HG02885 (cell line): ENCODE results near the gene PLEKHA7.
"Not testable (repeated sequence)": the region's sequence is repeated elsewhere in the genome, so short reads cannot be mapped to it uniquely, and the experiment has no call there.

Experiments
- ATAC-seq: cut with Tn5 transposase; IDR thresholded peaks from one replicate; pipeline ENCODE4 v1.9.1; 2021; ENCODE audit warnings: mild to moderate bottlenecking; ENCODE audit not compliant: unreplicated experiment, poor library complexity

The PLEKHA7 gene, protein sequence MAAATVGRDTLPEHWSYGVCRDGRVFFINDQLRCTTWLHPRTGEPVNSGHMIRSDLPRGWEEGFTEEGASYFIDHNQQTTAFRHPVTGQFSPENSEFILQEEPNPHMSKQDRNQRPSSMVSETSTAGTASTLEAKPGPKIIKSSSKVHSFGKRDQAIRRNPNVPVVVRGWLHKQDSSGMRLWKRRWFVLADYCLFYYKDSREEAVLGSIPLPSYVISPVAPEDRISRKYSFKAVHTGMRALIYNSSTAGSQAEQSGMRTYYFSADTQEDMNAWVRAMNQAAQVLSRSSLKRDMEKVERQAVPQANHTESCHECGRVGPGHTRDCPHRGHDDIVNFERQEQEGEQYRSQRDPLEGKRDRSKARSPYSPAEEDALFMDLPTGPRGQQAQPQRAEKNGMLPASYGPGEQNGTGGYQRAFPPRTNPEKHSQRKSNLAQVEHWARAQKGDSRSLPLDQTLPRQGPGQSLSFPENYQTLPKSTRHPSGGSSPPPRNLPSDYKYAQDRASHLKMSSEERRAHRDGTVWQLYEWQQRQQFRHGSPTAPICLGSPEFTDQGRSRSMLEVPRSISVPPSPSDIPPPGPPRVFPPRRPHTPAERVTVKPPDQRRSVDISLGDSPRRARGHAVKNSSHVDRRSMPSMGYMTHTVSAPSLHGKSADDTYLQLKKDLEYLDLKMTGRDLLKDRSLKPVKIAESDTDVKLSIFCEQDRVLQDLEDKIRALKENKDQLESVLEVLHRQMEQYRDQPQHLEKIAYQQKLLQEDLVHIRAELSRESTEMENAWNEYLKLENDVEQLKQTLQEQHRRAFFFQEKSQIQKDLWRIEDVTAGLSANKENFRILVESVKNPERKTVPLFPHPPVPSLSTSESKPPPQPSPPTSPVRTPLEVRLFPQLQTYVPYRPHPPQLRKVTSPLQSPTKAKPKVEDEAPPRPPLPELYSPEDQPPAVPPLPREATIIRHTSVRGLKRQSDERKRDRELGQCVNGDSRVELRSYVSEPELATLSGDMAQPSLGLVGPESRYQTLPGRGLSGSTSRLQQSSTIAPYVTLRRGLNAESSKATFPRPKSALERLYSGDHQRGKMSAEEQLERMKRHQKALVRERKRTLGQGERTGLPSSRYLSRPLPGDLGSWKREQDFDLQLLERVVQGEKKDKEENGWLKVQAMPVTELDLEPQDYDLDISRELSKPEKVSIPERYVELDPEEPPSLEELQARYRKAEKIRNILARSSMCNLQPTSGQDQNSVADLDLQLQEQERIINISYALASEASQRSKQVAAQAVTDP

DNA sequence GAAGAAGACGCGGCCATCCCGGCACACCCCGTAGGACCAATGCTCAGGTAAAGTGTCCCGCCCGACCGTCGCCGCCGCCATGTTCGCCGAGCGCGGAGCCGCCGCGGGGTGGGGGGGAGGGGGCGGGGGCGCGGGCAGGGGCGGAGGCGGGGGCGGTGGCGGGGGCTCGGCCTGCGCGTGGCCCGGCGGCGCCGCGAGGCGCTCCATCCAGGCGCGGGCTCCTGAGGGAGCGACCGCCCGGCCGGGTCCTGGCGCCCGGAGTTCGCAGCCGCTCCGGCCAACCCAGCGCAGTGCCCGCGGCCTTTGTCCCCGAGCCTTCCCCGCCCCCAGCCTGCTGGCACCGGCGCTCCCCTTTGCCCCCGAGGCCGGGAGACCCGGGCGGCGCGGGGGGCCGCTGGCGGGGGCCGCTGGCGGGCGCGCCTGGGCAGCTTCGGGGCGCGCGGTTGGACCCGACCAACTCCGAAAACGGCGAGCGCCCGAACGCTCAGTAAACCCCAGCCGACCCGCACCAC is at the start of gene PLEKHA7:
Gene PLEKHA7 (minus strand): TSS at position 94 of the 512 bp plus-strand sequence. CDS start 13 bp downstream, at position 81.
- peak; percentile 32 for ATAC-seq

DNA sequence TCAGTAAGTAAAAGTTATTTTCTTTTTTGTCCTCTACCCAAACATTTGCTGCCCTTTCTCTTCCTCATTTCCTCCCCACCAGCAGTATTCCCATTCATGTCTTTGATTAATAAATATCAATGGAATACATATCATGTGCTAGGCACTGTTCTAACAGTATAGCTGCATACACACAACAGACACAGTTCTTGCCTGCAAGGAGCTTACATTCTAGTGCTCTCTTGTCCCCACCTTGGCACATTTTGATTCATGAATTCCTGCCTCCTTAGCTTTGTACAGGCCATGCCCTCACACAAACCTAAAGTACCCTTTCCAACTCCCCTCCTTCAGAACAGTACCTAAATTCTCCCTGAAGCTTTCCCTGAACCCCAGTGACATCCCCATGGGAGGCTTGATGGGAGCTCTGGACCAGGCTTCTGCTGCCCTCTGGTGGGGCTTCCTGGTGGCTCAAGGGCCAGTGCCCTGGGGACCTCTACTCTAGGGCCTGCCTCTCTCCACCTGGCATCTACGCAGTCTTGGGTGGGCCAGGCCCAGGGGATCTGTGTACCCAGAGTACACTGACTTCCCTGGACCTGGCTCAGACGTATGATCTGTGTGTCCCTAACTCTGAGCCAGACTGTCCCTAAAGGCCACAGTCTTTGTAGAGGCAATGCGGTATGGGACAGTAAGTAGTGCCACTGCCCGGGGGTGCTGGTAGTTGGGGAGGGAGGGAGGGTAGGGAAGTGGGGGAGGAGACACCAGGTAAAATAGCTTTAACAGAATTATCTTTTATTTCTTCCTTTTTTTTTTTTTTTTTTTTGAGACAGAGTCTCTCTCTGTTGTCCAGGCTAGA is 49.2 kb upstream of the PLEKHA7 start:
- peak; percentile 82 for ATAC-seq

DNA sequence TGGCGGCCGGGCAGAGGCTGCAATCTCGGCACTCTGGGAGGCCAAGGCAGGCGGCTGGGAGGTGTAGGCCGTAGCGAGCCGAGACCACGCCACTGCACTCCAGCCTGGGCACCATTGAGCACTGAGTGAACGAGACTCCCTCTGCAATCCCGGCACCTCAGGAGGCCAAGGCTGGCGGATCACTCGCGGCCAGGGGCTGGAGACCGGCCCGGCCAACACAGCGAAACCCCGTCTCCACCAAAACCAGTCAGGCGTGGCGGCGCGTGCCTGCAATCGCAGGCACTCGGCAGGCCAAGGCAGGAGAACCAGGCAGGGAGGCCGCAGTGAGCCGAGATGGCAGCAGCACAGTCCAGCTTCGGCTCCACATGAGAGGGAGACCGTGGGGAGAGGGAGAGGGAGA is 36.9 kb upstream of the PLEKHA7 start:
- not testable (repeated sequence) for ATAC-seq

DNA sequence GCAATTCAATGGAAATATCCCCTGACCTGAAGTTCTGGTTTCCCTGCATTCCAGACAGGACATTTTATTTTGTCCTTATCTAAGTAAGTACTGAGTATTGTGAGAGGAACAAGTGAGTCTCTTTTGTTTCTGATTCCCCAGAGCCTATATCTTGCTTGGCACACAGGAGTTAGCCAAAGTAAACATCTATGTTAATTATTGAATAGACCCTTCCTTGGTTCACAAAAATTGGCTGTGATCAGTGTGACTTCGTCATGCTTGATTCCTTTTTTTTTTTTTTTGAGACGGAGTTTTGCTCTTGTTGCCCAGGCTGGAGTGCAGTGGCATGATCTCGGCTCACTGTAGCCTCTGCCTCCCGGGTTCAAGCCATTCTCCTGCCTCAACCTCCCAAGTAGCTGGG is 34.3 kb upstream of the PLEKHA7 start:
- not testable (repeated sequence) for ATAC-seq

DNA sequence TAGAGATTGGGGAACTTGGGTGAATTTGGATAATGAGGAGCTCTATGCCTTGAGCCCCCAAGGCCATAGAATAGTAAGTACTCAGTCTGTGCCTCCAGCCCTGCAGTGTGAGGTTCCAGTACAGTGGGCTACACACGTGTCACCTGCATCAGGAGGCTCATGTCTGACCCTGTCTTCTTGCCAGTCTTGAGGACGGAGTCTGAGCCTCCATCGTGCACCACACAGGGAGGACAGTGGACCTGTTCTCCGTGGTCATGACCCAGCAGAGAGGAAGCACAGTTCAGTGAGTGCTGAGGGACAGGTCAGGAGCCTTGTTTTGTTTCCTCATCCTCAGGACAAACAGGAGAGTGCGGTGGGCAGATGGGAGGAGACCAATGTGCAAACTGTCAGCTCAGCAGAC is 32.5 kb upstream of the PLEKHA7 start:
- no peak for ATAC-seq

DNA sequence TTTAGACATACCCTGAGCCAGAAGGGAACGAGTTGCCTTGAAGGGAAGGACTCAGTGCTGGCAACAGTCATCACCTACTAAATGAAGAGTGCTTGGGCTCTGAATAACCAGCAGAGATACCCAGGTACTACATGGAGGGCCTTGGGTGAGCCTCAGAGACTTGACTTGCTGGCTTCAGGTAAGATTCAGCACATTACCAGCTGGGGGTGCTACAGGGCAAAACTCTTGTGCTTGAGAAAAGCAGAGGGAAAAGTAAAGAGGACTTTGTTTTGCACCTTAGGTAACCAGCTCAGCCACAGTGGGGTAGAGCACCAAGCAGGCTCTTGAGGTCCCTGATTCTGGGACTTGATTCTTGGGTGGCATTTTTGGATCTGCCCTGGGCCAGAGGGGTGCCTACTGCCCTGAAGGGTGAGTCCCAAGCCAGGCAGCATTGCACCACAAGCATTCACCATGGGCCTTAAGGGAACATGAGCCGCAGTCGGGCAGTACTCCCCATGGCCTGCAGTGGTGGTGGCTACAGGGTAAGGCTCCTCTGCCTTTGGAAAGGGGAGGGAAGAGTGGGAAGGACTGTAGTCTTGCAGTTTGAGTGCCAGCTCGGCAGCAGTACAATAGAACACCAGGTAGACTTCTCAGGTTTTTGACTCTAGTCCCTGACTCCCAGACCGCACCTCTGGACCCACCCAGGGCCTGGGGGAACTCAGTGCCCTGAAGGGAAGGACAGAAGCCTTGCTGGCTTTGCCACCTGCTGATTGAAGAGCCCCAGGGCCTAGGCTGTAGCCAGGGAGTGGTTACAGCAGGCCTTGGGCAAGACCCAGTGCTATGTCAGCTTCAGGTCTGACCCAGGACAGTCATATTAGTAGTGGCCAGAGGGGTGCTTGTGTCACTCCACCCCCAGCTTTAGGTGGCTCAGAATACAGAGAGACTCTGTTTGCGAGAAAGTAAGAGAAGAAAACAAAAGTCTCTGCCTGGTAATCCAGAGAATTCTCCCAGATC is 22.7 kb upstream of the PLEKHA7 start:
- ATAC-seq: no peak

DNA sequence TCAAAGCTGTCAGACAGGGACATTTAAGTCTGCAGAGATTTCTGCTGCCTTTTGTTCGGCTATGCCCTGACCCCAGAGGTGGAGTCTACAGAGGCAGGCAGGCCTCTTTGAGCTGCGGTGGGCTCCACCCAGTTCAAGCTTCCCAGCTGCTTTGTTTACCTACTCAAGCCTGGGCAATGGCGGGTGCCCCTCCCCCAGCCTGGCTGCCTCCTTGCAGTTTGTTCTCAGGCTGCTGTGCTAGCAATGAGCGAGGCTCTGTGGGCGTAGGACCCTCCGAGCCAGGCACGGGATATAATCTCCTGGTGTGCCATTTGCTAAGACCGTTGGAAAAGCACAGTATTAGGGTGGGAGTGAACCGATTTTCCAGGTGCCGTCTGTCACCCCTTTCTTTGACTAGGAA is 19.8 kb upstream of the PLEKHA7 start:
- not testable (repeated sequence) for ATAC-seq

DNA sequence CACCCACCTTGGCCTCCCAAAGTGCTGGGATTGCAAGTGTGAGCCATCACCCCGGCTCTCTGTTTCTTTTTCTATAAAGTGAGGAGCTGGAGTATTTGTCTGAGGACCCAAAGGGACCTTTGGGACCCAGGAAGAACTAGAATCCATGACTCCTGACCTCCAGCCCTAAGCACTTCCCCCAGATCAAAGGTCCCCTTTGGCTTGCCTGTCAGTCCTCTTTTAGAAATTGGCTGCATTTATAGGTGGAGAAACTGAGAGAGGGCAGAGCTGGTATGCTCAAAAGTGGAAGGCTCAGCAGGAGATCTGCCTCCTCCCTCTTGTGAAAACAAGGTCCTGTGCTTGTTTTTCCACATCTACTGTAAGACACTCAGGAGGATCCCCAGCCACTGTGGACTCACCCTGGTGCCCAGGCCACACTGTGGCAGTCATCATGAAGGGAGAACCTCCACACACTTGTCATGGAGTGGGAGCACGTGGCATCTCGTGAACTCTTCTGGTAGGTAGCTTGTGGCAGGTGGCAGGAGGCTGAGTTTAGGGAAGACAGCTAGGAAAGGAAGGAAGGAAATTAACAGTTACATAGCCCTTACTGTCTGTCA is 12.4 kb upstream of the PLEKHA7 start:
- ATAC-seq: no peak

DNA sequence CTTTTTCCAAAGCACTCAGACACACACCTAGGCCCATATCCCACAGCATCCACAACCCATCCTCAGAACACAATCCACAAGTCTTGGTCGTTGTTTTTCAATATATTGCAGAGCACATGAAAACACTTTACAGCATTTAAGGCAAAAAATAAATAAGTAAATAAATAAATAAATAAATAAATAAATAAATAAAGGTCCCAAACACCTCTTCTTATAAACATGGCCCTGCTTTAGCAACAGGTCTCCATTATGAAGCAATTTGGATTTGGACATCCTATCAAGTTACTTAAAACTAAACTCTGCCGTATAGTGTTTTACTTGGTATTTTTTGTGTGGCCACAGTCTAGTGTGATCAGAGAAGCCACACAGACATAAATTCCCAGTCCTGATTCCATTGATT is 10.7 kb upstream of the PLEKHA7 start:
- no peak for ATAC-seq

DNA sequence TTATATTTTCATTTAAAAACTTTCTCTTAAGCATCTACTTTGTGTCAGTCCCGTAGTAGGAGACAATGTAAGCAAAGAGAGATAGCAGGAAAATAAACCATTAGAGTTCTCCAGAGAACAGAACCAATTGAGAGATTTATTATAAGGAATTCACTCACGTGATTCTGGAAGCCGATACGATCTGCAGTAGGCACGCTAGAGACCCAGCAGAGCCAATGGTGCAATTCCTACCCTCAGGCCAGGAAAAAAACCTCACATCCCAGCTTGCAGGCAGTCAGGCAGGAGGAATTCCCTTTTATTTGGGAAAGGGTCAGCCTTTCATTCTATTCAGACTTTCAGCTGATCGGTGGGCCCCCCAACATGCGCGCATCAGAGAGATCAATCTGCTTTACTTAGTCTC is 7.3 kb upstream of the PLEKHA7 start:
- no peak for ATAC-seq

DNA sequence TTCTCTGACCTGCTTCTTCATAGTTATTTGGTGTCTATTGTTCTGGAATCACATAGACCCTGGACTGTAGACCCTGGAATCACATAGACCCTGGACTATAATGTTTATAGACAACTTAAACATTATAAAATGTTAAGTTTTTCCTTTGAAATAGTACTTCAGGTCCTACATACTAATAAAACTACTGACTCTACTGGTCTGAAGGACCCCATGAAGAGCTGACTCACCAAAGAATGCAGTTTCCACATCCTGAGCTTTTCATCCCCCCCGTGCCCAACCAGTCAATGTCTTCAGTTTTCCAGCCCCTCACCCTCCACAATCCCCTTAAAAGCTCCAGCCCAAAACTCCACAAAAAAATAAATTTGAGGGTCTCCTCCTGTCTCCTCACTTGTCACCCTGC is 6.6 kb upstream of the PLEKHA7 start:
- ATAC-seq: no peak

DNA sequence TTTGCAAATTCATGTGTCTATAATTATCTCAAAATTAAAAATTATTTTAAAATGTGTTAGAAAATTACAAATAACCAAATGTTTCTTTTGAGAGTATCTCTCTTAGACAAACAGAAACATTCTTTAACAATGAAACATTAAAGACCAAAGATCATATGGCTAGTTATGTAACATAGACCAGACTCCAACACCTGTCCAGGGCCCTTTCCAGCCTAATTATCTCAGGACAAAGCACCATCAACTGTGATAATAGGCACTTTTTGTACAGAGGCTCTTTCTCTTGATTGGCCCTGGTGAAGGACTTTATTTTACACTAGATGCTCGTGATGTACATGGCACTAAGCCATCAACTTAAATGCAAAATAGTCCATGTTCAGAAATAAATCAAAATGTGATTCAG is 5.0 kb upstream of the PLEKHA7 start:
- ATAC-seq: no peak

DNA sequence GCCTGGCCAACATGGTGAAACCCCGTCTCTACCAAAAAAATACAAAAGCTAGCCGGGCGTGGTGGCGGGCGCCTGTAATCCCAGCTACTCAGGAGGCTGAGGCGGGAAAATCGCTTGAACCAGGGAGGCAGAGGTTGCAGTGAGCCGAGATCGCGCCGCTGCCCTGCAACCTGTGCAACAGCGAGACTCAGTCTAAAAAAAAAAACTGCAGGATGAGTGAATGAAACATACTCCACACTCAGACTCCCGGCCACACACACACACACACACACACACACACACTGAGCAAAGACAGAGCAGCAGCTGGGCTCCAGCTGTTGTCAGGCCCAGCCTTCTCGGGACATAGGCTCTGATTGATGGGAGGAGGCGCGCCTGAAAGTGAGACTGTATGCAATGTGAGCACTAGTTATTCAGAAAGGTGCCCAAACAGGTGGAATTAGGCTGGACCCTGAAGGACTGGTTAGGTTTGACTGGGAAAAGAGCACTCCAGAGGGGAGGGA is 1.5 kb upstream of the PLEKHA7 start:
- no peak for ATAC-seq

DNA sequence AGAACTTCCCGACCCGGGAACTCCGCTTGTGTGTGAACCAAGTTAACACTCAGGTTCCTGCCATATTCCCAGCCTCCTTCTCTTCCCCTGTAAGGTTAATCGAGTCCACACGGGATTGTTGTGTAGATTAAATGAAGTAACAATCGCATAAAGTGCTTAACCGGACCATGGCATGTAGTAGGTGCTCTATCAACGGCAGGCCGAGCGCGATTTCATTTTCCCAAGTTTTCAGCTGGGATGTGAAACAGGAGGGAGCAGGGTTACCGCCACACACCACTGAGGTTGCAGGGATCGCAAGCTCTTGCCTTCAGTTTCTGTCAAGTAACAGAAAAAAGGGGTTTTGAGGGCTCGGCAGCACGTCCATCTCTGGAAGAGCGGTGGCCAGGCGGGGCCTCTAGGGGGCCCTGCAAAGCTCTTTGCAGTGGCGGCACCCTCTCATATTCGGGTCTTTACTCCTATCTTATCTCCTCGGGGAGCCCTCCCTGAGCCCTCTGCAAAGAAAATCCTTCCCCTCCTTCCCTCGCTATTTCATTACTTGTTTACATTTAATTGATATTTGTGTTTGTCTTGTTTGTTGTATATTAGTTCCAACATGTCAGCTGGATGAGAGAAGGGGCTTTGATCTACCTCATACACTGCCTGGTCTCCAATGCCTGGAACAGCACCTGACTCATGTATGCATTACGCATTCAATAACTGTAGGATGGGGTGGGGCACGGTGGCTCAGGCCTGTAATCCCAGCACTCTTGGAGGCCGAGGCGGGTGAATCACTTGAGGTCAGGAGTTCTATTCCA is 816 bp upstream of the PLEKHA7 start:
- peak; percentile 32 for ATAC-seq

DNA sequence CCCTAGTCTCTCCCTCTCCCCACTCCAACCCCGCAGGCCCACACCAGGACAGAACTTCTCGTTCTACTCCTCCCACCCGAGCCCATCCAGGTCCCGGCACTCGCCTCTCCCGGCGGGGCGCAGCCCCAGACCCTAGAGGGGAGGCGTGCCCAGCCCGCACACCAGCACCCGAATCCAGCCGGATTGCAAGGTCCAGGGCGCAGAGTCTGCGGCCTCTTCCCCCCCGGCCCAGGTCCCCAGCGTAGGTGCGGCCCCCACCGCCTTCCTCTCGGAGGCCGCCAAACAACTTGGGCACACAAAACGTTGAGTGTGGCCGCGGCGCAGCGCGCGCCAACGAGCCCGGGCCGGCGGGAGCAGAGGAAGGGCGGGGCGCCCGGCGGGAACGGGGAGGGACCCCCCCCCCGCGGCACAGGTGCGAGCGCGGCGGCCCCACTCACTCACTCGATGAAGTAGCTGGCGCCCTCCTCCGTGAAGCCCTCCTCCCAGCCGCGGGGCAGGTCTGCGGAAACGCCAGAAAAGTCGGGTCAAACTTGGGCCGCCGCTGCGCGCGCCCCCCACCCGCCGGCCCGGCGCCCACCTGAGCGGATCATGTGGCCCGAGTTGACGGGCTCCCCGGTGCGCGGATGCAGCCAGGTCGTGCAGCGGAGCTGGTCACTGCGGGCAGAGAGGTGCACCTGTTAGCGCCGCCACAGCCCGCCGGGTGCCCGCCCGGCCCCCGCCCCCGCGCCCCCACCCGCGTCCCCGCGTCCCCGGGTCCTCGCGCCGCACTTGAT is 480 bp downstream of the PLEKHA7 start:
- peak; percentile 34 for ATAC-seq
